ENCODE data around the gene ANXA5.
A peak's percentile ranks its signal among the peaks of the same experiment; 100 is the strongest.
"Not testable (repeated sequence)": the region's sequence is repeated elsewhere in the genome, so short reads cannot be mapped to it uniquely, and the experiment has no call there.

Gene ANXA5

GRCh38 chr4:121696581-121697461 is at the start of gene ANXA5:
TSS of gene ANXA5 (minus strand) at chr4:121696980. CDS start at chr4:121696589, 391 bp downstream.
- peak; percentile 61 for DNase-seq (ENCODE audit: low spot score)

GRCh38 chr4:121742794-121743193 is 46.0 kb upstream of the ANXA5 start:
- no peak for DNase-seq (ENCODE audit: low spot score)

GRCh38 chr4:121741751-121742150 is 45.0 kb upstream of the ANXA5 start:
- DNase-seq (ENCODE audit: low spot score): no peak

DNA sequence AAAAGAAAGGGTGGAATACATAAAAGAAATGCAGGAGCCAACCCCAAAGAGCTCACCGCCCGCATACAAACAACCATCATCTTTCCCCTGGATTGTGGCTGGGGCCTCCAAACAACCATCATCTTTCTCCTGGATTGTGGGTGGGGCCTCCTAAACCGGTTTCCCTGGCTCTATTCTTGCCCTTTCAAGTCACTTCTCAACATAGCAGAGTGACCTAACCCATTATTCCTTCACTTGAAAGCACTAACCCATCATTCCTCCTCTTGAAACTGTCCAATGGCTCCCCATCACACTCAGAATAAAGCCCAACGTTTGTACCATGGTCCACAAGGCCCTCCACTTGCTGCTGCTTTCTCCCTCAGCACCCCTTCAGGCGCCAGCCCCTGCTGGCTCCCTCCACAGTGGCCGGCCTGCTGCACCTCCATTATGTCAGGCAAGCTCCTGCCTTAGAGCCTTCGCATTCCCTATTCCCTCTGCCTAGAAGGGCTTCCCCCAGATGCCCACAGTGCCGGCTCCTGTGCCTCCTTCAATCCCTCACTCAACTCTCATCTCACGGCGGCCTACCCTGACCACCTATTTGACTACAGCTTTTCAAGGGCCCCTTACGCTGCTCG is 44.1 kb upstream of the ANXA5 start:
- no peak for DNase-seq (ENCODE audit: low spot score)

DNA sequence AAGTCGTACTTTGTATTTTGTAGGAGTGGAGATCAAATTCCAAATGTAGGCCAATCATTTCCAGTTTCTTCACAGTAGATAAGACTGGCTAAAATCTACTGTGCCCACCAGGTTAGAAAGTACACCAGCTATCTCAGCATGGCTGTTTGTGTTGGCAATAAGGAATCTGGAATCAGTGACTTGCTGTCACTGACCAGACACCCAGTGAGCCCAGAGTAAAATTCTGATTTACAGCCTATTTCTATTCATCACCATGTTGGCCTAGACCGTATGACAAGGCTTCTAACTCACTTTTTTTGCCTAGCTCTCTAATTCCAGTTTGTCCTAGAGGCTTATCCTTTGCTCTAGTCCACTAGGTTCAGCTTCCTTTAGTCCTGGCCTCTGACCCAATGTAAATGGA is 42.8 kb upstream of the ANXA5 start:
- no peak for DNase-seq (ENCODE audit: low spot score)

DNA sequence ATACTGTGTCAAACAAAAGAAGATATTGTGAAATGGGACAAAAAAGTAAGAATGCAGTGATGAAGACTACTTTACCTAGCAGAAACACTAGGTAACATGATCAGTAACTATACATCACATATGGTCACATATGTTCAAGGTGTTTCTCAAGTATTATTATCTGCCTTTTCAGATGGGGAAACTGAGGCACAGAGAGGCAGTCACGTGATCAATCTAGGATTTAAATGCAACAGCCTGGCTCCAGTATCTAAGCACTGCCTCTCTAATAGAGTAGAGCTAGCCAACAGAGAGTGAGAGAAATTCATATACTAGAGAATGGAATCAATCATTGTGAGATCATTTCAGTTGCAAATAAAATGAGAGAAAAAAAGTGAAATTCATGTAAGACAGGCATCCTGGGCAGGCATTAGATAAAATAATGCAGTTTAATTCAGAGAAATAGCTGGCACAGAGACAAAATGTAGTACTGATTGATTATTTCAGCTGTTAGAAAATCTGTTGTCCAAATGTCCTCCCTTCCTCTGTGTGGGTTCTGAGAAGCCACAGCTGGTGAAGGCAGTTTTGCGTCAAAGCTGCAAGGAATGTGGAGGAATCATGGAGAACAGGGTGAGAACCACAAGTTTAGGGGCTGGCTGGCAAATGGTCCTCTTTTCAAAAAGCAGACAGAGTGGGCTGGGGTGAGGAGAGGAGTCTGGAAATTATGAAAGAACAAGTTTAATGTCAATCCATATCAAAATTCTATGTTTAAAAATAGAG is 42.2 kb upstream of the ANXA5 start:
- DNase-seq (ENCODE audit: low spot score): no peak

- no peak for DNase-seq (ENCODE audit: low spot score)
Observed at GRCh38 chr4:121737846-121738554, 41.2 kb upstream of the ANXA5 start.

DNA sequence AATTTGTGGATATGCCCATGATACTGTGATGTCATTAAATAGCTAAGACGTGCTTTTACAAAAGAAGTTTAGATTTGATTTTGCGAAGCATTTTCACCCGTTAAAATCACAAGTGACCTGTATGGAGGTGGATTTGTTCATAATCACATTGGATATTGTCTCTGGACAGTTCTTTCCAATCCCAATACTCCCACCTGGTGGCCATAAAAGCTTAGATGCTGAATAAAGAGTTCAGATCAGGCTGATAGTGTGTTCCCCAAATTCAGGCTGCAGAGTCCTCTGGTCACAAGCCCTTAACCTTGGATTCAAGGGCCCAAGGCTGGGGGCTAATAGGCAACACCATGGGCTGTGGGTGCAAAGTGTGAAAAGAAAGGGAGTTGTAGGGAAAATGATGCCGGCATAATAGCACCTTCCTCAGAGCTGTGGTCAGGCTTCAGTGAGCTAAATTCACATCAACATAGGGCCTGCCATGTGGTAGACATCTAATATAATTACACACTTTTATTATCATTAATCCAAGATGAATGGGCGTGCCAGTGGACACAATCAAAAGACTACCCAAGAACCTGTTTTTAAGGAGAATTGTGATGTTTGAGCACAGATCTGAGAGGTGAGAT is 40.1 kb upstream of the ANXA5 start:
- DNase-seq (ENCODE audit: low spot score): peak; percentile 37

- DNase-seq (ENCODE audit: low spot score): no peak
Observed at GRCh38 chr4:121734571-121734970, 37.8 kb upstream of the ANXA5 start.

- DNase-seq (ENCODE audit: low spot score): no peak
Observed at GRCh38 chr4:121733942-121734341, 37.2 kb upstream of the ANXA5 start.

DNA sequence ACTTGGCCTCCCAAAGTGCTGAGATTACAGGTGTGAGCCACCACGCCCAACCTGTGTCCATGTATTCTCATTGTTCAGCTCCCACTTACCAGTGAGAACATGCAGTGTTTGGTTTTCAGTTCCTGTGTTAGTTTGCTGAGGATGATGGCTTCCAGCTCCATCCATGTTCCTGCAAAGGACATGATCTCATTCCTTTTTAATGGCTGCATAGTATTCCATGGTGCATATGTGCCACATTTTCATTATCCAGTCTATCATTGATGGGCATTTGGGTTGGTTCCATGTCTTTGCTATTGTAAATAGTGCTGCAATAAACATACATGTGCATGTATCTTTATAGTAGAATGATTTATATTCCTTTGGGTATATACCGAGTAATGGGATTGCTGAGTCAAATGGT is 33.0 kb upstream of the ANXA5 start:
- not testable (repeated sequence) for DNase-seq (ENCODE audit: low spot score)

- DNase-seq (ENCODE audit: low spot score): no peak
Observed at GRCh38 chr4:121728798-121729226, 32.0 kb upstream of the ANXA5 start.

GRCh38 chr4:121728066-121728465 is 31.3 kb upstream of the ANXA5 start:
- no peak for DNase-seq (ENCODE audit: low spot score)

DNA sequence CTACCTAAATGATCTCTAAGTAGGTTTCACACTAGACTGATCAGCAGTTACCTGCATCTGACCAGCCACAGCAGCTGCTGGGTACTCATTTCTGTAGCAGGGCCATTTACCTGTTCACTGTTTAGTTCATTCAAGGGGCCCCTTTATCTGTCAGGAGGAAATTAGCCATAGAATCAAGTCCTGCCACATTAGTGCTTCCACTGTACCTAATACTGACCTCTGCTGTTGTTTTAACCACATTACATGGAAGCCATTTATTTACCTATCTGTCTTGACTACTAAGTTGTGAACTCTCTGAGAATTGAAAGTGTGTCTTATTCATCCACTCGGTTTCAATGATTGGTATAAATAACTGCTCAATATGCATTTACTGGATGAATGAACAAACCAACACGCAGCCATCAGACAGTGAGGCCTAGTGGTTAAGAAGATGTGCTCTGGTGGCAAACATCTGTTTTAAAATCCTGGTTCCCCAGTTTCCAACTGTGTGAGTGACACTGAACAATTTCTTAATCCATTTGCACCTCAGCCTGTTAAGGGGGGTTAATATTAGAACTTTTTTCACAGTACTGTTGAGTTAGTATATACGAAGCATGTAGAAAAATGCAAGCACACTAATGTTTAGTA is 30.0 kb upstream of the ANXA5 start:
- DNase-seq (ENCODE audit: low spot score): peak; percentile 61

- no peak for DNase-seq (ENCODE audit: low spot score)
Observed at GRCh38 chr4:121724671-121725070, 27.9 kb upstream of the ANXA5 start.

DNA sequence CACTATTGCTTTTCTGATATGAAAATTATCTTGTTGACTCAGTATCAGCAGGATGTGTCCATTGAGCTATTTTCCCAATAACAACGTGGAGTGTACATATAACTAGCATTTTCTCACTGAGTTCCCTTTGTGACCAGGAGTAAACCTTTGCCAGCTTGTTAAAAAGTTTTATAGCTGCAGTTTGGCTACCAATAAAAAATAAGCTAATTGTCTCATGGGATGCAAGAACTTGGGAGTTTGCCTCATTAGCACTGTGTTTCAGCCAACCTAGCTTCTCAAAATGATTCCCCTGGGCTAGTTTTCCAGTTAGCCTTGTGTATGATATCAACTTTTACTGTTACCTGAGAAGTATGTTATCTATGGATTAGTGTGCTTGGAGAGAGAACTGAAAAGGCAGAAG is 24.9 kb upstream of the ANXA5 start:
- no peak for DNase-seq (ENCODE audit: low spot score)

- no peak for DNase-seq (ENCODE audit: low spot score)
Observed at GRCh38 chr4:121720109-121720508, 23.3 kb upstream of the ANXA5 start.

- DNase-seq (ENCODE audit: low spot score): no peak
Observed at GRCh38 chr4:121717680-121718237, 21.0 kb upstream of the ANXA5 start.

- no peak for DNase-seq (ENCODE audit: low spot score)
Observed at GRCh38 chr4:121714548-121714947, 17.8 kb upstream of the ANXA5 start.

DNA sequence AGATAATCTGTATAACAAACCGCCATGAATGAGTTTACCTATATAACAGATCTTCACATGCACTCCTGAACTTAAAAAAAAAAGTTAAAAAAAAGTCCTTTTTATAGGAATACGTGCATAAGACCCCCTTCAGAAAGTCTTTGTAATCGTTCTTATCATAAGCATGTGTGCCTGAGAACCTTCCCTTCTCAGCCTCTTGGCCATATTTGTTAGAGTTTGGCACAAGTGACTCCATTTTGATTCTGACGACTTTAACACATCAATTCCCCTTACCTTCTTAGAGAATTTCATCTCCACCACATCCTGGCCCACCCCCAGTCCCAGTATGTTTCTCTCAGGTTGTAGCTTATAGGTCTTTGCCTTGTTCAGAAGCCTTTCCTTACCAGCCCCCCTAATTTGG is 16.0 kb upstream of the ANXA5 start:
- no peak for DNase-seq (ENCODE audit: low spot score)

All from cerebellar cortex (tissue), 1 donor.